ENCODE measurements around the gene TBL1XR1.

The TBL1XR1 gene

GRCh38 chr3:176978441-176978840 is 218.8 kb downstream of the TBL1XR1 start:
- no peaks in the 10 kb centered on the region for H3K27me3 ChIP-seq
- peaks cover 0 to 10% (median 0%) of the 10 kb centered on the region in 3 donors for H3K9me3 ChIP-seq
- no peak for DNase-seq
- H3K4me1 ChIP-seq, result no peaks in the 10 kb centered on the region
- TF ChIP-seq, protein P1, sequence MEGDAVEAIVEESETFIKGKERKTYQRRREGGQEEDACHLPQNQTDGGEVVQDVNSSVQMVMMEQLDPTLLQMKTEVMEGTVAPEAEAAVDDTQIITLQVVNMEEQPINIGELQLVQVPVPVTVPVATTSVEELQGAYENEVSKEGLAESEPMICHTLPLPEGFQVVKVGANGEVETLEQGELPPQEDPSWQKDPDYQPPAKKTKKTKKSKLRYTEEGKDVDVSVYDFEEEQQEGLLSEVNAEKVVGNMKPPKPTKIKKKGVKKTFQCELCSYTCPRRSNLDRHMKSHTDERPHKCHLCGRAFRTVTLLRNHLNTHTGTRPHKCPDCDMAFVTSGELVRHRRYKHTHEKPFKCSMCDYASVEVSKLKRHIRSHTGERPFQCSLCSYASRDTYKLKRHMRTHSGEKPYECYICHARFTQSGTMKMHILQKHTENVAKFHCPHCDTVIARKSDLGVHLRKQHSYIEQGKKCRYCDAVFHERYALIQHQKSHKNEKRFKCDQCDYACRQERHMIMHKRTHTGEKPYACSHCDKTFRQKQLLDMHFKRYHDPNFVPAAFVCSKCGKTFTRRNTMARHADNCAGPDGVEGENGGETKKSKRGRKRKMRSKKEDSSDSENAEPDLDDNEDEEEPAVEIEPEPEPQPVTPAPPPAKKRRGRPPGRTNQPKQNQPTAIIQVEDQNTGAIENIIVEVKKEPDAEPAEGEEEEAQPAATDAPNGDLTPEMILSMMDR (IDR thresholded peaks at IDR 0.05), result no peak
- intact Hi-C loops (cut with DNase I; ENCODE audit: low total_unique reads), result no loop called here
- H3K36me3 ChIP-seq, result no peaks in the 10 kb centered on the region
- no peak overlapping the region for H3K27ac ChIP-seq
- no peak overlapping the region for H3K4me3 ChIP-seq

- TF ChIP-seq, protein P1 (IDR thresholded peaks at IDR 0.05), result no peak
- intact Hi-C loops (cut with DNase I; ENCODE audit: low total_unique reads), result no loop called here
- H3K27me3 ChIP-seq, result no peaks in the 10 kb centered on the region
These were observed 220.0 kb downstream of the TBL1XR1 start for GRCh38 chr3:176977331-176977730.

GRCh38 chr3:176976586-176976985 is 220.7 kb downstream of the TBL1XR1 start:
- Histone ChIP-seq H3K4me1 (no peaks in the 10 kb centered on the region), H3K4me3 (no peak overlapping the region), H3K27ac (no peak overlapping the region), H3K9me3 (no peaks in the 10 kb centered on the region), H3K36me3 (no peaks in the 10 kb centered on the region), H3K27me3 (no peaks in the 10 kb centered on the region)
- TF ChIP-seq, protein P1 (IDR thresholded peaks at IDR 0.05), result no peak
- DNase-seq, result no peak
- intact Hi-C loops (cut with DNase I; ENCODE audit: low total_unique reads), result no loop called here

More at GRCh38 chr3:176977331-176977730, 220.0 kb downstream of the TBL1XR1 start:
- H3K9me3 ChIP-seq, result peaks cover 0 to 4% (median 0%) of the 10 kb centered on the region in 3 donors
- H3K27ac ChIP-seq, result no peak overlapping the region
- H3K4me3 ChIP-seq, result no peak overlapping the region
- DNase-seq, result no peak
- no peaks in the 10 kb centered on the region for H3K4me1 ChIP-seq
- no peaks in the 10 kb centered on the region for H3K36me3 ChIP-seq

GRCh38 chr3:176974279-176974678 is 223.0 kb downstream of the TBL1XR1 start:
- intact Hi-C loops (cut with DNase I; ENCODE audit: low total_unique reads), result no loop called here
- no peak overlapping the region for H3K27ac ChIP-seq
- no peaks in the 10 kb centered on the region for H3K9me3 ChIP-seq
- TF ChIP-seq, protein P1 (IDR thresholded peaks at IDR 0.05), result no peak
- H3K4me1 ChIP-seq, result no peaks in the 10 kb centered on the region
- H3K27me3 ChIP-seq, result no peaks in the 10 kb centered on the region
- H3K4me3 ChIP-seq, result no peak overlapping the region
- no peak for DNase-seq
- no peaks in the 10 kb centered on the region for H3K36me3 ChIP-seq

GRCh38 chr3:176971613-176972174 is 225.6 kb downstream of the TBL1XR1 start:
- TF ChIP-seq, protein P1 (IDR thresholded peaks at IDR 0.05), result no peak
- H3K27me3 ChIP-seq, result no peaks in the 10 kb centered on the region
- DNase-seq, result no peak
- no peaks in the 10 kb centered on the region for H3K36me3 ChIP-seq
- no peak overlapping the region for H3K4me3 ChIP-seq
- no peaks in the 10 kb centered on the region for H3K4me1 ChIP-seq
- no peaks in the 10 kb centered on the region for H3K9me3 ChIP-seq
- intact Hi-C loops (cut with DNase I; ENCODE audit: low total_unique reads), result no loop called here
- H3K27ac ChIP-seq, result no peak overlapping the region

- H3K36me3 ChIP-seq, result no peaks in the 10 kb centered on the region
- no peak for DNase-seq
- H3K4me3 ChIP-seq, result no peak overlapping the region
- intact Hi-C loops (cut with DNase I; ENCODE audit: low total_unique reads), result no loop called here
- H3K4me1 ChIP-seq, result peaks cover 0 to 1% (median 0%) of the 10 kb centered on the region in 4 donors
- no peak overlapping the region for H3K27ac ChIP-seq
- H3K9me3 ChIP-seq, result no peaks in the 10 kb centered on the region
- H3K27me3 ChIP-seq, result no peaks in the 10 kb centered on the region
- TF ChIP-seq, protein P1 (IDR thresholded peaks at IDR 0.05), result no peak
These were observed 226.5 kb downstream of the TBL1XR1 start for GRCh38 chr3:176970770-176971169.

All from tibial artery (tissue), 4 donors.